Measurements from ENCODE around the gene TNFRSF13B. TPM values are rescaled to one million over a fixed set of nuclear protein-coding genes. Genes with fewer than 3 reads are reported as not detected.

Gene TNFRSF13B
- polyA plus RNA-seq, 1 of the 3 experiments (the other 2 are of a cell fraction): not detected

- no peak for DNase-seq
- no peaks in the 10 kb centered on the region for H3K36me3 ChIP-seq (replicated peaks in 1 of 2; ENCODE audit: control insufficient read depth in 1 of 2, insufficient read depth in 2 of 2, low read length in 1 of 2)
- ChIA-PET CTCF (interaction anchor here (4.4 kb wide), 1 partner anchor 11 kb away, joined by 38 read pairs; no protein-coding TSS in a partner anchor), POLR2A (no interaction called here)
- TF ChIP-seq FOXJ3 (CRISPR knock-in tag; IDR thresholded peaks at IDR 0.05): no peak
- TF ChIP-seq EP300 (IDR thresholded peaks at IDR 0.05; ENCODE audit: borderline replicate concordance in 1 of 2, low read depth in 1 of 2, low read length in 1 of 2): no peak
- TF ChIP-seq GATA2 (CRISPR knock-in tag; IDR thresholded peaks at IDR 0.05): no peak
- H3K4me1 ChIP-seq (ENCODE audit: control insufficient read depth in 1 of 2, insufficient read depth in 2 of 2, low read depth in 1 of 2, low read length in 1 of 2): no peaks in the 10 kb centered on the region
- H3F3A ChIP-seq (replicated peaks; ENCODE audit: insufficient read depth): no peaks in the 10 kb centered on the region
- H3K9me2 ChIP-seq: no peaks in the 10 kb centered on the region
- H3K9ac ChIP-seq: no peak overlapping the region
- H3K27me3 ChIP-seq (ENCODE audit: insufficient read depth): peaks cover 31% of the 10 kb centered on the region
- no peaks in the 10 kb centered on the region for H3K9me3 ChIP-seq
- 75% methylated on average over 24 of the region's 26 CpGs for WGBS (ENCODE audit: low lambda C conversion rate)
- no peak overlapping the region for H2AFZ ChIP-seq (ENCODE audit: low read depth)
- no peak overlapping the region for H3K27ac ChIP-seq (ENCODE audit: low read depth in 2 of 2, low read length in 1 of 2)
- H4K20me1 ChIP-seq (ENCODE audit: insufficient read depth): no peaks in the 10 kb centered on the region
- H3K4me3 ChIP-seq (ENCODE audit: low read depth in 2 of 2, low read length in 1 of 2): no peak overlapping the region
- H3K79me2 ChIP-seq (ENCODE audit: insufficient read depth): no peaks in the 10 kb centered on the region
- no peak overlapping the region for H3K4me2 ChIP-seq
Measured at GRCh38 chr17:16980813-16981731, 9.2 kb upstream of the TNFRSF13B start.

- ChIA-PET POLR2A (no interaction called here), CTCF (interaction anchor here (1.7 to 4.4 kb wide), 2 partner anchors 12 to 20 kb away, joined by 4 to 38 read pairs; no protein-coding TSS in a partner anchor)
- Histone ChIP-seq H3K79me2 (ENCODE audit: insufficient read depth) (no peaks in the 10 kb centered on the region), H2AFZ (ENCODE audit: low read depth) (no peak overlapping the region), H3K4me1 (ENCODE audit: control insufficient read depth in 1 of 2, insufficient read depth in 2 of 2, low read depth in 1 of 2, low read length in 1 of 2) (no peaks in the 10 kb centered on the region), H3K36me3 (replicated peaks in 1 of 2; ENCODE audit: control insufficient read depth in 1 of 2, insufficient read depth in 2 of 2, low read length in 1 of 2) (no peaks in the 10 kb centered on the region), H3K9ac (no peak overlapping the region), H3K27me3 (ENCODE audit: insufficient read depth) (peaks cover 26% of the 10 kb centered on the region), H3K9me3 (no peaks in the 10 kb centered on the region), H3K27ac (ENCODE audit: low read depth in 2 of 2, low read length in 1 of 2) (no peak overlapping the region), H3K4me3 (ENCODE audit: low read depth in 2 of 2, low read length in 1 of 2) (no peak overlapping the region), H3F3A (replicated peaks; ENCODE audit: insufficient read depth) (no peaks in the 10 kb centered on the region), H3K9me2 (no peaks in the 10 kb centered on the region), H4K20me1 (ENCODE audit: insufficient read depth) (no peaks in the 10 kb centered on the region), H3K4me2 (no peak overlapping the region)
- 52% methylated on average over 8 of the region's 8 CpGs for WGBS (ENCODE audit: low lambda C conversion rate)
- no peak for TF ChIP-seq PBX3 (IDR thresholded peaks at IDR 0.05)
- TF ChIP-seq TAF1 (IDR thresholded peaks at IDR 0.05; ENCODE audit: borderline replicate concordance, low read depth, low read length): no peak
- no peak for TF ChIP-seq REST (IDR thresholded peaks at IDR 0.05; ENCODE audit: low read depth, low read length)
- TF ChIP-seq JUND (IDR thresholded peaks at IDR 0.05): no peak
- TF ChIP-seq MEF2A (IDR thresholded peaks at IDR 0.05; ENCODE audit: borderline replicate concordance, low read depth): no peak
- TF ChIP-seq FOXM1 (IDR thresholded peaks at IDR 0.05; ENCODE audit: low read depth): no peak
- TF ChIP-seq RCOR1 (IDR thresholded peaks at IDR 0.05; ENCODE audit: low read length): no peak
- TF ChIP-seq GABPA (IDR thresholded peaks at IDR 0.05; ENCODE audit: low read depth): no peak
- no peak for TF ChIP-seq TEAD4 (IDR thresholded peaks at IDR 0.05; ENCODE audit: borderline replicate concordance, insufficient read depth)
- no peak for TF ChIP-seq EZH2phosphoT487 (IDR thresholded peaks at IDR 0.05; ENCODE audit: borderline replicate concordance, low read depth)
- TF ChIP-seq MAX (IDR thresholded peaks at IDR 0.05; ENCODE audit: low read depth): no peak
- TF ChIP-seq FOSL2 (IDR thresholded peaks at IDR 0.05; ENCODE audit: borderline replicate concordance, low read depth): no peak
- no peak for TF ChIP-seq RXRA (IDR thresholded peaks at IDR 0.05; ENCODE audit: borderline replicate concordance, low read depth)
- no peak for TF ChIP-seq NRF1 (IDR thresholded peaks at IDR 0.05; ENCODE audit: low read depth, low read length)
- no peak for TF ChIP-seq IRF3 (IDR thresholded peaks at IDR 0.05; ENCODE audit: low read depth, low read length)
- TF ChIP-seq YY1 (IDR thresholded peaks at IDR 0.05; ENCODE audit: low read depth): no peak
- no peak for DNase-seq
Measured at GRCh38 chr17:16980061-16980460, 8.1 kb upstream of the TNFRSF13B start.
